ENCODE measurements around the gene RUSC1. TPM values are rescaled to one million over a fixed set of nuclear protein-coding genes. Genes with fewer than 3 reads are reported as not detected.
A peak's percentile ranks its signal among the peaks of the same experiment; 100 is the strongest.

Gene RUSC1
- total RNA-seq, 1 donor from 2014 or later: 48.0 TPM

DNA sequence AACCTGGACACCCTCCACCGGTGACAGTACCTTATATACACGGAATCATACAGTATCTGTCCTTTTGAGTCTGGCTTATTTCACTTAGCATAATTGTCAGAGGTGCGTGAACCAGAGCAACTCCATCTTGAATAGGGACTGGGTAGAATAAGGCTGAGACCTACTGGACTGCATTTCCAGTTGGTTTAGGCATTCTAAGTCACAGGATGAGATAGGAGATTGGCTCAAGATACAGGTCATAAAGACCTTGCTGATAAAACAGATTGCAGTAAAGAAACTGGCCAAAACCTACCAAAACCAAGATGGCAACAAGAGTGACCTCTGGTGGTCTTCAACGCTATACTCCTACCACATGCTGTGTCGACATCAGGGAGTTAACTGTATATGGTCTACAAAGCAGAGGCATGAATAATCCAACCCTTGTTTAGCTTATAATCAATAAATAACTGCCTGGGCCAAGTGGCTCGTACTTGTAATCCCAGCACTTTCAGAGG is 13.4 kb upstream of the RUSC1 start:
- Histone ChIP-seq H3K4me1 (ENCODE audit: insufficient read depth, low read length) (peaks cover 8% of the 10 kb centered on the region), H3K9me3 (ENCODE audit: insufficient read depth, low read depth, low read length) (no peaks in the 10 kb centered on the region), H3K27me3 (ENCODE audit: insufficient read depth, low read length) (no peaks in the 10 kb centered on the region), H3K4me3 (ENCODE audit: insufficient read depth, low read depth, low read length) (no peak overlapping the region), H3K27ac (ENCODE audit: low read depth, low read length) (no peak overlapping the region), H4K20me1 (ENCODE audit: insufficient read depth, low read length) (peaks cover 9% of the 10 kb centered on the region), H3K36me3 (ENCODE audit: insufficient read depth, low read length) (no peaks in the 10 kb centered on the region), H2AFZ (ENCODE audit: low read depth, low read length) (no peak overlapping the region), H3K79me2 (ENCODE audit: insufficient read depth, low read length) (peaks cover 33% of the 10 kb centered on the region), H3K9ac (ENCODE audit: low read length) (no peak overlapping the region), H3K4me2 (ENCODE audit: low read length) (no peak overlapping the region)
- H3K27me3 Mint-ChIP-seq (ENCODE audit: low read depth, unreplicated experiment): no peaks in the 10 kb centered on the region
- H3K27ac Mint-ChIP-seq (ENCODE audit: unreplicated experiment): peak overlapping the region; percentile 53
- TF ChIP-seq EZH2 (IDR thresholded peaks at IDR 0.05; ENCODE audit: insufficient read depth, low read length): no peak
- TF ChIP-seq, protein P1, sequence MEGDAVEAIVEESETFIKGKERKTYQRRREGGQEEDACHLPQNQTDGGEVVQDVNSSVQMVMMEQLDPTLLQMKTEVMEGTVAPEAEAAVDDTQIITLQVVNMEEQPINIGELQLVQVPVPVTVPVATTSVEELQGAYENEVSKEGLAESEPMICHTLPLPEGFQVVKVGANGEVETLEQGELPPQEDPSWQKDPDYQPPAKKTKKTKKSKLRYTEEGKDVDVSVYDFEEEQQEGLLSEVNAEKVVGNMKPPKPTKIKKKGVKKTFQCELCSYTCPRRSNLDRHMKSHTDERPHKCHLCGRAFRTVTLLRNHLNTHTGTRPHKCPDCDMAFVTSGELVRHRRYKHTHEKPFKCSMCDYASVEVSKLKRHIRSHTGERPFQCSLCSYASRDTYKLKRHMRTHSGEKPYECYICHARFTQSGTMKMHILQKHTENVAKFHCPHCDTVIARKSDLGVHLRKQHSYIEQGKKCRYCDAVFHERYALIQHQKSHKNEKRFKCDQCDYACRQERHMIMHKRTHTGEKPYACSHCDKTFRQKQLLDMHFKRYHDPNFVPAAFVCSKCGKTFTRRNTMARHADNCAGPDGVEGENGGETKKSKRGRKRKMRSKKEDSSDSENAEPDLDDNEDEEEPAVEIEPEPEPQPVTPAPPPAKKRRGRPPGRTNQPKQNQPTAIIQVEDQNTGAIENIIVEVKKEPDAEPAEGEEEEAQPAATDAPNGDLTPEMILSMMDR (IDR thresholded peaks at IDR 0.05; ENCODE audit: insufficient read depth, low read depth, low read length): peak; percentile 34
- DNase-seq (ENCODE audit: low read depth): no peak
- H3K9me3 Mint-ChIP-seq (ENCODE audit: unreplicated experiment): peaks cover 5% of the 10 kb centered on the region
- no peak for FAIRE-seq
- H3K4me1 Mint-ChIP-seq (ENCODE audit: low read depth, unreplicated experiment): peaks cover 15% of the 10 kb centered on the region
- no peaks in the 10 kb centered on the region for H3K36me3 Mint-ChIP-seq (ENCODE audit: low read depth, unreplicated experiment)
- peak overlapping the region; percentile 34 for H3K4me3 Mint-ChIP-seq (ENCODE audit: unreplicated experiment)

DNA sequence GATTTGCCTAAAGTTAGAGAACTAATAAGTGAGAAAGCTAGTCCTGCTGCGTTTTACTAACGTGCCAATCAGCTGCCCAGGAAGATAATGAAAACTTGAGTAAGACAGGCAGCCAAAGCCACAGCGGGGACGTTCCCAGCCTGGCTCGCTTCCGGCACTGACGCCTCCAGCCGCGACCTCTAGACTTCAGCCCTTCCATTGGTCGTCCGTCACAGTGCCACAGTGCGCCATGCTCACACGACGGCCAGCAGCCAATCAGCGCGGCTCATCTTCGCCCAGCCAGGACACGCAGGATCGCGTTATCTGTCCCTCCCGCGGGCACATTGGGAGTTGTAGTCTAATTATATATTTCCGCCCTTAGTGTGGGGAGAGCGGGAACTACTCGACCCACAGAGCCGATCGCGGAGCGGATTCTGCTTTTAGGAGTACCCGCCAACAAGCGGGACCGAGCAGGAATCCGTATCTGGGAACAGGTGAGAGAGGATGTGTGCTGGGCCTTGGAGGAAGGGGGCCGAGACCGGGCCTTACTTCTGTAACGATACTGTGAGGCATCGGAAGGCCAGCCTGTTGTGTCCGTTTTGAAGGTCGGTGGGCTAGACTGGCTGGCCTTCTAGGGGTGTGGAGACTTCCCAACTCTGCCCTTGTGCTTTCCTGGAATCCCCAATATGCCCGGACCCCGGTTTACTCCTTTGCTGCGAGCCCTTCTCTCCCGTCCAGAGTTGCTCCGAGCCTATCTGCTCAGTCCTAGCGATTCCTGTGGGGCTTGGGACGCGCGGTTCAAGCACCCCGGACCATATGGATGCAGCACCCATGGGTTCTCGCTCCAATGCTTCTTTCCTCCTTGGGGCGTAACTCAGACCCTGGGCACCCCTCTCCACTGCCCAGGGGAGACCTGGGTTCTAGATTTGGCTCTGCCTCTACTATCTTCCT is 11.9 kb upstream of the RUSC1 start, which contains the start of gene FDPS:
Gene FDPS (plus strand): TSS at position 374 of the 930 bp plus-strand sequence. CDS start 924 bp downstream, outside the sequence.
- Mint-ChIP-seq H3K27me3 (ENCODE audit: low read depth, unreplicated experiment) (no peaks in the 10 kb centered on the region), H3K4me3 (ENCODE audit: unreplicated experiment) (peak within 1 kb of the TSS; percentile 98), H3K36me3 (ENCODE audit: low read depth, unreplicated experiment) (no peaks in the 10 kb centered on the region), H3K4me1 (ENCODE audit: low read depth, unreplicated experiment) (peaks cover 15% of the 10 kb centered on the region), H3K9me3 (ENCODE audit: unreplicated experiment) (peaks cover 3% of the 10 kb centered on the region), H3K27ac (ENCODE audit: unreplicated experiment) (peak within 1 kb of the TSS; percentile 98)
- Histone ChIP-seq H3K9me3 (ENCODE audit: insufficient read depth, low read depth, low read length) (no peaks in the 10 kb centered on the region), H2AFZ (ENCODE audit: low read depth, low read length) (peak within 1 kb of the TSS; percentile 72), H3K4me2 (ENCODE audit: low read length) (peak within 1 kb of the TSS; percentile 93), H3K36me3 (ENCODE audit: insufficient read depth, low read length) (peaks cover 5% of the 10 kb centered on the region), H3K79me2 (ENCODE audit: insufficient read depth, low read length) (peaks cover 44% of the 10 kb centered on the region), H3K4me1 (ENCODE audit: insufficient read depth, low read length) (peaks cover 8% of the 10 kb centered on the region), H3K27ac (ENCODE audit: low read depth, low read length) (peak within 1 kb of the TSS; percentile 81), H3K9ac (ENCODE audit: low read length) (peak within 1 kb of the TSS; percentile 97), H4K20me1 (ENCODE audit: insufficient read depth, low read length) (peaks cover 20% of the 10 kb centered on the region), H3K4me3 (ENCODE audit: insufficient read depth, low read depth, low read length) (peak within 1 kb of the TSS; percentile 94), H3K27me3 (ENCODE audit: insufficient read depth, low read length) (no peaks in the 10 kb centered on the region)
- TF ChIP-seq, protein P1 (IDR thresholded peaks at IDR 0.05; ENCODE audit: insufficient read depth, low read depth, low read length): no peak
- no peak for TF ChIP-seq EZH2 (IDR thresholded peaks at IDR 0.05; ENCODE audit: insufficient read depth, low read length)
- DNase-seq (ENCODE audit: low read depth) (peak; percentile 98), FAIRE-seq (peak; percentile 55)

All from astrocyte (in vitro differentiated cells and primary cell).